GM18873 (cell line): ENCODE results near the gene CGAS.
"Not testable (repeated sequence)": the region's sequence is repeated elsewhere in the genome, so short reads cannot be mapped to it uniquely, and the experiment has no call there.

ENCODE experiments used
- ATAC-seq: cut with Tn5 transposase; IDR thresholded peaks from one replicate; pipeline ENCODE4 v1.9.1; 2021; ENCODE audit warnings: mild to moderate bottlenecking, moderate library complexity, moderate number of reproducible peaks; ENCODE audit not compliant: unreplicated experiment, low FRiP score

The CGAS gene

GRCh38 chr6:73452107-73452461 is at the start of gene CGAS:
CGAS (minus strand) TSS chr6:73452297; CDS start chr6:73452181, 116 bp downstream.
- ATAC-seq = peak; percentile 63

- no peak for ATAC-seq
Measured at GRCh38 chr6:73497915-73498314, 45.8 kb upstream of the CGAS start.

GRCh38 chr6:73491377-73491776 is 39.3 kb upstream of the CGAS start:
- no peak for ATAC-seq

GRCh38 chr6:73487473-73487872 is 35.4 kb upstream of the CGAS start:
- ATAC-seq = no peak

- no peak for ATAC-seq
Measured at GRCh38 chr6:73484438-73484837, 32.3 kb upstream of the CGAS start.

GRCh38 chr6:73481969-73482368 is 29.9 kb upstream of the CGAS start:
- ATAC-seq = no peak

GRCh38 chr6:73477407-73477806 is 25.3 kb upstream of the CGAS start:
- no peak for ATAC-seq

GRCh38 chr6:73476723-73477122 is 24.6 kb upstream of the CGAS start:
- no peak for ATAC-seq

GRCh38 chr6:73471686-73472290 is 19.7 kb upstream of the CGAS start:
- peak; percentile 98 for ATAC-seq

- ATAC-seq = peak; percentile 95
Measured at GRCh38 chr6:73461537-73462350, 9.6 kb upstream of the CGAS start, which contains the start of gene MTO1. MTO1 (plus strand) TSS chr6:73461737; CDS start chr6:73461855, 118 bp downstream.

- no peak for ATAC-seq
Measured at GRCh38 chr6:73460056-73460455, 8.0 kb upstream of the CGAS start.

GRCh38 chr6:73459474-73459873 is 7.4 kb upstream of the CGAS start:
- not testable (repeated sequence) for ATAC-seq

- no peak for ATAC-seq
Measured at GRCh38 chr6:73455865-73456629, 4.0 kb upstream of the CGAS start.

GRCh38 chr6:73451223-73452106 is 632 bp downstream of the CGAS start:
- ATAC-seq = peak; percentile 41

GRCh38 chr6:73443555-73443954 is 8.5 kb downstream of the CGAS start:
- ATAC-seq = no peak

GRCh38 chr6:73435236-73435635 is 16.9 kb downstream of the CGAS start:
- no peak for ATAC-seq

GRCh38 chr6:73421534-73421933 is 30.6 kb downstream of the CGAS start:
- ATAC-seq = no peak

- no peak for ATAC-seq
Measured at GRCh38 chr6:73418081-73418741, 33.9 kb downstream of the CGAS start.

GRCh38 chr6:73413102-73413501 is 39.0 kb downstream of the CGAS start:
- ATAC-seq = no peak

GRCh38 chr6:73409395-73409794 is 42.7 kb downstream of the CGAS start:
- ATAC-seq = no peak
